ENCODE measurements around the gene ZNF302.

The ZNF302 gene

GRCh38 chr19:34649886-34650543 is 27.5 kb upstream of the ZNF302 start:
- TF ChIP-seq CTCF (IDR thresholded peaks at IDR 0.05; ENCODE audit: control insufficient read depth, insufficient read depth, low read depth, low read length, missing control alignments), result no peak
- no peak for DNase-seq (ENCODE audit: low read depth)
- H3K4me3 ChIP-seq (ENCODE audit: control insufficient read depth, low read depth, low read length), result no peak overlapping the region

- DNase-seq (ENCODE audit: low read depth), result no peak
- no peak overlapping the region for H3K4me3 ChIP-seq (ENCODE audit: control insufficient read depth, low read depth, low read length)
- TF ChIP-seq CTCF (IDR thresholded peaks at IDR 0.05; ENCODE audit: control insufficient read depth, insufficient read depth, low read depth, low read length, missing control alignments), result no peak
Observed at GRCh38 chr19:34651747-34652146, 25.7 kb upstream of the ZNF302 start.

GRCh38 chr19:34654796-34655195 is 22.7 kb upstream of the ZNF302 start:
- no peak for TF ChIP-seq CTCF (IDR thresholded peaks at IDR 0.05; ENCODE audit: control insufficient read depth, insufficient read depth, low read depth, low read length, missing control alignments)
- DNase-seq (ENCODE audit: low read depth), result no peak
- H3K4me3 ChIP-seq (ENCODE audit: control insufficient read depth, low read depth, low read length), result no peak overlapping the region

- no peak for DNase-seq (ENCODE audit: low read depth)
- TF ChIP-seq CTCF (IDR thresholded peaks at IDR 0.05; ENCODE audit: control insufficient read depth, insufficient read depth, low read depth, low read length, missing control alignments), result no peak
- no peak overlapping the region for H3K4me3 ChIP-seq (ENCODE audit: control insufficient read depth, low read depth, low read length)
Observed at GRCh38 chr19:34655651-34656050, 21.8 kb upstream of the ZNF302 start.

GRCh38 chr19:34661357-34661756 is 16.1 kb upstream of the ZNF302 start:
- TF ChIP-seq CTCF (IDR thresholded peaks at IDR 0.05; ENCODE audit: control insufficient read depth, insufficient read depth, low read depth, low read length, missing control alignments), result no peak
- H3K4me3 ChIP-seq (ENCODE audit: control insufficient read depth, low read depth, low read length), result no peak overlapping the region
- no peak for DNase-seq (ENCODE audit: low read depth)

GRCh38 chr19:34662919-34663318 is 14.6 kb upstream of the ZNF302 start:
- H3K4me3 ChIP-seq (ENCODE audit: control insufficient read depth, low read depth, low read length), result no peak overlapping the region
- TF ChIP-seq CTCF (IDR thresholded peaks at IDR 0.05; ENCODE audit: control insufficient read depth, insufficient read depth, low read depth, low read length, missing control alignments), result peak; percentile 48
- no peak for DNase-seq (ENCODE audit: low read depth)

Data from AG09309 (cell line).